Measurements from ENCODE around the gene RAPGEF1. TPM values are rescaled to one million over a fixed set of nuclear protein-coding genes. Genes with fewer than 3 reads are reported as not detected.

RAPGEF1 gene
- total and polyA plus RNA-seq, 2 of the 13 experiments (the other 11 are each of a cell fraction or from before 2014, with no cell fraction given), result 21.2 to 38.9 TPM

DNA sequence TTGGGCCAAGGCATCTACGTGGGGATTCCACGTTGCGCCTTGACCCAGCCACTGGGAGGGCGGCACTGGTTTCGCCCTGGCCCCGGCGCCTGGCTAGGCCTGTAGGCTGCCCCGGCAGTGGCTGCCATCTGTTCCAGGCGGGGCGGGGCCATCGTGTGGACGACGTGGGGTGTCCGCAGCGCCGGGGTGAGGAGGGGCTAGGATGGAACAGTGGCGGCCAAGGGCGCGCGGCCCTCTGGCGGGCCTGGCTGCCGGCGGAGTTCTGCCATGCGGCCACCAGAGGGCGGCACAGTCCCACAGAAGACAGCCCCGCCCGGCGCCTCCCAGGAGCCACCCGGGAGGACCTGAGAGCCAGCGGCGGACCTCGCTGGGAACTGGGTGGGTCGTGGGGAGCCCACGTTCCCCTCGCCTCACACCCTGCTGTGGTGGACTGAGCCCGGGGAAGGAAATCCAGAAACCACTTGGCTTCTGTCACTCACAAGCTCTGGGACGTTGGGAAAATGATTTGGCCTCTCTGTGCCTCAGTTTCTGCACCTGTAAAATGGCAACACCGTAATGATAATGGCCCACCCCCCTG lies 22.6 kb upstream of the RAPGEF1 start (continued):
- TF ChIP-seq ELF3 (CRISPR knock-in tag; IDR thresholded peaks at IDR 0.05), result no peak
- no peak for TF ChIP-seq TOPORS (CRISPR knock-in tag; IDR thresholded peaks at IDR 0.05)
- no peak for TF ChIP-seq NFE2L2 (IDR thresholded peaks at IDR 0.05; ENCODE audit: low read length)
- TF ChIP-seq SNAPC2 (CRISPR knock-in tag; IDR thresholded peaks at IDR 0.05), result no peak
- TF ChIP-seq ZNF816 (CRISPR knock-in tag; IDR thresholded peaks at IDR 0.05; ENCODE audit: borderline replicate concordance), result no peak
- TF ChIP-seq ZNF251 (CRISPR knock-in tag; IDR thresholded peaks at IDR 0.05), result no peak
- TF ChIP-seq SP2 (CRISPR knock-in tag; IDR thresholded peaks at IDR 0.05), result no peak
- TF ChIP-seq, protein P1, sequence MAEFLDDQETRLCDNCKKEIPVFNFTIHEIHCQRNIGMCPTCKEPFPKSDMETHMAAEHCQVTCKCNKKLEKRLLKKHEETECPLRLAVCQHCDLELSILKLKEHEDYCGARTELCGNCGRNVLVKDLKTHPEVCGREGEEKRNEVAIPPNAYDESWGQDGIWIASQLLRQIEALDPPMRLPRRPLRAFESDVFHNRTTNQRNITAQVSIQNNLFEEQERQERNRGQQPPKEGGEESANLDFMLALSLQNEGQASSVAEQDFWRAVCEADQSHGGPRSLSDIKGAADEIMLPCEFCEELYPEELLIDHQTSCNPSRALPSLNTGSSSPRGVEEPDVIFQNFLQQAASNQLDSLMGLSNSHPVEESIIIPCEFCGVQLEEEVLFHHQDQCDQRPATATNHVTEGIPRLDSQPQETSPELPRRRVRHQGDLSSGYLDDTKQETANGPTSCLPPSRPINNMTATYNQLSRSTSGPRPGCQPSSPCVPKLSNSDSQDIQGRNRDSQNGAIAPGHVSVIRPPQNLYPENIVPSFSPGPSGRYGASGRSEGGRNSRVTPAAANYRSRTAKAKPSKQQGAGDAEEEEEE (CRISPR knock-in tag; IDR thresholded peaks at IDR 0.05; ENCODE audit: borderline replicate concordance), result no peak
- TF ChIP-seq GLI4 (CRISPR knock-in tag; IDR thresholded peaks at IDR 0.05; ENCODE audit: borderline replicate concordance), result no peak
- TF ChIP-seq GPN1 (CRISPR knock-in tag; IDR thresholded peaks at IDR 0.05; ENCODE audit: borderline replicate concordance), result no peak
- no peak for TF ChIP-seq ZBTB39 (CRISPR knock-in tag; IDR thresholded peaks at IDR 0.05)
- TF ChIP-seq ZNF354B (CRISPR knock-in tag; IDR thresholded peaks at IDR 0.05), result no peak
- no peak for TF ChIP-seq ZNF230 (CRISPR knock-in tag; IDR thresholded peaks at IDR 0.05)
- TF ChIP-seq, protein P2, sequence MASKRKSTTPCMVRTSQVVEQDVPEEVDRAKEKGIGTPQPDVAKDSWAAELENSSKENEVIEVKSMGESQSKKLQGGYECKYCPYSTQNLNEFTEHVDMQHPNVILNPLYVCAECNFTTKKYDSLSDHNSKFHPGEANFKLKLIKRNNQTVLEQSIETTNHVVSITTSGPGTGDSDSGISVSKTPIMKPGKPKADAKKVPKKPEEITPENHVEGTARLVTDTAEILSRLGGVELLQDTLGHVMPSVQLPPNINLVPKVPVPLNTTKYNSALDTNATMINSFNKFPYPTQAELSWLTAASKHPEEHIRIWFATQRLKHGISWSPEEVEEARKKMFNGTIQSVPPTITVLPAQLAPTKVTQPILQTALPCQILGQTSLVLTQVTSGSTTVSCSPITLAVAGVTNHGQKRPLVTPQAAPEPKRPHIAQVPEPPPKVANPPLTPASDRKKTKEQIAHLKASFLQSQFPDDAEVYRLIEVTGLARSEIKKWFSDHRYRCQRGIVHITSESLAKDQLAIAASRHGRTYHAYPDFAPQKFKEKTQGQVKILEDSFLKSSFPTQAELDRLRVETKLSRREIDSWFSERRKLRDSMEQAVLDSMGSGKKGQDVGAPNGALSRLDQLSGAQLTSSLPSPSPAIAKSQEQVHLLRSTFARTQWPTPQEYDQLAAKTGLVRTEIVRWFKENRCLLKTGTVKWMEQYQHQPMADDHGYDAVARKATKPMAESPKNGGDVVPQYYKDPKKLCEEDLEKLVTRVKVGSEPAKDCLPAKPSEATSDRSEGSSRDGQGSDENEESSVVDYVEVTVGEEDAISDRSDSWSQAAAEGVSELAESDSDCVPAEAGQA (IDR thresholded peaks at IDR 0.05; ENCODE audit: low read depth), result no peak
- TF ChIP-seq, protein P2 (CRISPR knock-in tag; IDR thresholded peaks at IDR 0.05; ENCODE audit: borderline replicate concordance), result no peak
- TF ChIP-seq SRSF1 (optimal IDR thresholded peaks at IDR 0.05; ENCODE audit: low read depth, low read length), result no peak
- TF ChIP-seq YY1 (IDR thresholded peaks at IDR 0.05; ENCODE audit: insufficient read depth, insufficient replicate concordance, low read depth, low read length), result peak; percentile 32
- peak; percentile 13; the same call in 1 of the 2 replicates for TF ChIP-seq HOXA3 (CRISPR knock-in tag; IDR thresholded peaks at IDR 0.05)
- TF ChIP-seq ZNF616 (CRISPR knock-in tag; IDR thresholded peaks at IDR 0.05; ENCODE audit: low read depth), result no peak
- TF ChIP-seq ATM (IDR thresholded peaks at IDR 0.05; ENCODE audit: borderline replicate concordance), result no peak
- TF ChIP-seq MAFK (conservative IDR thresholded peaks at IDR 0.05 in 1 of 2, IDR thresholded peaks at IDR 0.05 in 1 of 2; ENCODE audit: low read length in 2 of 2), result no peak
- no peak for TF ChIP-seq FOSL2 (CRISPR knock-in tag; IDR thresholded peaks at IDR 0.05)
- TF ChIP-seq PLRG1 (conservative IDR thresholded peaks at IDR 0.05), result no peak
